ENCODE measurements around the gene PIGX.
"Not testable (repeated sequence)": the region's sequence is repeated elsewhere in the genome, so short reads cannot be mapped to it uniquely, and the experiment has no call there.

PIGX gene

GRCh38 chr3:196739671-196740480 is 27.7 kb downstream of the PIGX start, which contains the start of gene PAK2:
Gene PAK2 (plus strand): TSS chr3:196739857. CDS start chr3:196782647, 42,790 bp downstream.
- no peaks in the 10 kb centered on the region for H3K36me3 ChIP-seq (ENCODE audit: insufficient read depth, low read length)
- peaks cover 49% of the 10 kb centered on the region for H3K79me2 ChIP-seq (ENCODE audit: control insufficient read depth, insufficient read depth, low read length, unreplicated experiment)
- no peaks in the 10 kb centered on the region for H3K27me3 ChIP-seq (ENCODE audit: insufficient read depth, low read length)
- H3K27ac ChIP-seq (ENCODE audit: low read depth, low read length), result peak within 1 kb of the TSS; percentile 98
- H3K4me1 ChIP-seq (ENCODE audit: control insufficient read depth, insufficient read depth, low read length, unreplicated experiment), result peaks cover 7% of the 10 kb centered on the region
- H3K4me3 ChIP-seq (ENCODE audit: low read depth, low read length), result peak within 1 kb of the TSS; percentile 96
- peak within 1 kb of the TSS; percentile 79 for H2AFZ ChIP-seq (ENCODE audit: low read length, unreplicated experiment)

- H3K4me3 ChIP-seq (ENCODE audit: low read depth, low read length), result peak overlapping the region; percentile 96
- peaks cover 57% of the 10 kb centered on the region for H3K79me2 ChIP-seq (ENCODE audit: control insufficient read depth, insufficient read depth, low read length, unreplicated experiment)
- no peaks in the 10 kb centered on the region for H3K36me3 ChIP-seq (ENCODE audit: insufficient read depth, low read length)
- peak overlapping the region; percentile 98 for H3K27ac ChIP-seq (ENCODE audit: low read depth, low read length)
- H2AFZ ChIP-seq (ENCODE audit: low read length, unreplicated experiment), result peak overlapping the region; percentile 79
- no peaks in the 10 kb centered on the region for H3K27me3 ChIP-seq (ENCODE audit: insufficient read depth, low read length)
- peaks cover 7% of the 10 kb centered on the region for H3K4me1 ChIP-seq (ENCODE audit: control insufficient read depth, insufficient read depth, low read length, unreplicated experiment)
These were observed 28.5 kb downstream of the PIGX start for GRCh38 chr3:196740481-196741248.

- Histone ChIP-seq H3K4me3 (ENCODE audit: low read depth, low read length) (peak overlapping the region; percentile 96), H3K79me2 (ENCODE audit: control insufficient read depth, insufficient read depth, low read length, unreplicated experiment) (peaks cover 64% of the 10 kb centered on the region), H2AFZ (ENCODE audit: low read length, unreplicated experiment) (no peak overlapping the region), H3K36me3 (ENCODE audit: insufficient read depth, low read length) (peaks cover 6% of the 10 kb centered on the region), H3K27me3 (ENCODE audit: insufficient read depth, low read length) (no peaks in the 10 kb centered on the region), H3K4me1 (ENCODE audit: control insufficient read depth, insufficient read depth, low read length, unreplicated experiment) (peaks cover 7% of the 10 kb centered on the region), H3K27ac (ENCODE audit: low read depth, low read length) (peak overlapping the region; percentile 98)
These were observed 29.2 kb downstream of the PIGX start for GRCh38 chr3:196741249-196741889.

GRCh38 chr3:196743569-196743968 is 31.4 kb downstream of the PIGX start:
- not testable (repeated sequence) for H3K27ac ChIP-seq (ENCODE audit: low read depth, low read length); H3K4me1 ChIP-seq (ENCODE audit: control insufficient read depth, insufficient read depth, low read length, unreplicated experiment); H3K4me3 ChIP-seq (ENCODE audit: low read depth, low read length); H2AFZ ChIP-seq (ENCODE audit: low read length, unreplicated experiment); H3K27me3 ChIP-seq (ENCODE audit: insufficient read depth, low read length)
- Histone ChIP-seq H3K36me3 (ENCODE audit: insufficient read depth, low read length) (peaks cover 23% of the 10 kb centered on the region), H3K79me2 (ENCODE audit: control insufficient read depth, insufficient read depth, low read length, unreplicated experiment) (peaks cover 86% of the 10 kb centered on the region)

GRCh38 chr3:196749125-196749524 is 36.9 kb downstream of the PIGX start:
- no peaks in the 10 kb centered on the region for H3K27me3 ChIP-seq (ENCODE audit: insufficient read depth, low read length)
- H3K4me3 ChIP-seq (ENCODE audit: low read depth, low read length), result no peak overlapping the region
- no peak overlapping the region for H3K27ac ChIP-seq (ENCODE audit: low read depth, low read length)
- H3K79me2 ChIP-seq (ENCODE audit: control insufficient read depth, insufficient read depth, low read length, unreplicated experiment), result peaks cover 94% of the 10 kb centered on the region
- H3K36me3 ChIP-seq (ENCODE audit: insufficient read depth, low read length), result peaks cover 41% of the 10 kb centered on the region
- no peak overlapping the region for H2AFZ ChIP-seq (ENCODE audit: low read length, unreplicated experiment)
- peaks cover 8% of the 10 kb centered on the region for H3K4me1 ChIP-seq (ENCODE audit: control insufficient read depth, insufficient read depth, low read length, unreplicated experiment)

GRCh38 chr3:196753201-196753600 is 41.0 kb downstream of the PIGX start:
- Histone ChIP-seq H3K36me3 (ENCODE audit: insufficient read depth, low read length) (peaks cover 44% of the 10 kb centered on the region), H3K4me3 (ENCODE audit: low read depth, low read length) (no peak overlapping the region), H3K27ac (ENCODE audit: low read depth, low read length) (no peak overlapping the region)

GRCh38 chr3:196754091-196754981 is 42.2 kb downstream of the PIGX start:
- no peaks in the 10 kb centered on the region for H3K27me3 ChIP-seq (ENCODE audit: insufficient read depth, low read length)
- H2AFZ ChIP-seq (ENCODE audit: low read length, unreplicated experiment), result no peak overlapping the region
- peaks cover 18% of the 10 kb centered on the region for H3K4me1 ChIP-seq (ENCODE audit: control insufficient read depth, insufficient read depth, low read length, unreplicated experiment)
- H3K36me3 ChIP-seq (ENCODE audit: insufficient read depth, low read length), result peaks cover 35% of the 10 kb centered on the region
- peaks cover 85% of the 10 kb centered on the region for H3K79me2 ChIP-seq (ENCODE audit: control insufficient read depth, insufficient read depth, low read length, unreplicated experiment)
- no peak overlapping the region for H3K27ac ChIP-seq (ENCODE audit: low read depth, low read length)
- H3K4me3 ChIP-seq (ENCODE audit: low read depth, low read length), result no peak overlapping the region

More at GRCh38 chr3:196753201-196753600, 41.0 kb downstream of the PIGX start:
- Histone ChIP-seq H3K27me3 (ENCODE audit: insufficient read depth, low read length) (no peaks in the 10 kb centered on the region), H3K79me2 (ENCODE audit: control insufficient read depth, insufficient read depth, low read length, unreplicated experiment) (peaks cover 87% of the 10 kb centered on the region), H3K4me1 (ENCODE audit: control insufficient read depth, insufficient read depth, low read length, unreplicated experiment) (peaks cover 17% of the 10 kb centered on the region), H2AFZ (ENCODE audit: low read length, unreplicated experiment) (no peak overlapping the region)

GRCh38 chr3:196756732-196757131 is 44.6 kb downstream of the PIGX start:
- Histone ChIP-seq H3K79me2 (ENCODE audit: control insufficient read depth, insufficient read depth, low read length, unreplicated experiment) (peaks cover 78% of the 10 kb centered on the region), H3K27ac (ENCODE audit: low read depth, low read length) (no peak overlapping the region), H2AFZ (ENCODE audit: low read length, unreplicated experiment) (no peak overlapping the region), H3K36me3 (ENCODE audit: insufficient read depth, low read length) (peaks cover 33% of the 10 kb centered on the region), H3K4me3 (ENCODE audit: low read depth, low read length) (no peak overlapping the region), H3K4me1 (ENCODE audit: control insufficient read depth, insufficient read depth, low read length, unreplicated experiment) (peaks cover 18% of the 10 kb centered on the region), H3K27me3 (ENCODE audit: insufficient read depth, low read length) (no peaks in the 10 kb centered on the region)

- H2AFZ ChIP-seq (ENCODE audit: low read length, unreplicated experiment), result no peak overlapping the region
- no peaks in the 10 kb centered on the region for H3K27me3 ChIP-seq (ENCODE audit: insufficient read depth, low read length)
- peaks cover 33% of the 10 kb centered on the region for H3K36me3 ChIP-seq (ENCODE audit: insufficient read depth, low read length)
- peak overlapping the region; percentile 11; the same call in 1 of the 2 replicates for H3K27ac ChIP-seq (ENCODE audit: low read depth, low read length)
- peaks cover 18% of the 10 kb centered on the region for H3K4me1 ChIP-seq (ENCODE audit: control insufficient read depth, insufficient read depth, low read length, unreplicated experiment)
- peaks cover 70% of the 10 kb centered on the region for H3K79me2 ChIP-seq (ENCODE audit: control insufficient read depth, insufficient read depth, low read length, unreplicated experiment)
- no peak overlapping the region for H3K4me3 ChIP-seq (ENCODE audit: low read depth, low read length)
These were observed 45.9 kb downstream of the PIGX start for GRCh38 chr3:196757876-196758739.

Measured in ACC112 (cell line).